ENCODE measurements around the gene MAT2A.

GRCh38 chr2:85541753-85542457, 2.9 kb downstream of the MAT2A start:
- TF ChIP-seq CTCF (IDR thresholded peaks at IDR 0.05 in 8 of 11, conservative IDR thresholded peaks at IDR 0.05 in 3 of 11) = no peak
- TF ChIP-seq POLR2A (IDR thresholded peaks at IDR 0.05) = no peak
- no peak for TF ChIP-seq POLR2AphosphoS5 (IDR thresholded peaks at IDR 0.05)
